Liver (tissue), 9 donors: ENCODE results near the gene AP4S1. TPM values are rescaled to one million over a fixed set of nuclear protein-coding genes. Genes with fewer than 3 reads are reported as not detected.

Experiments
- DNase-seq: peaks from one replicate; pipeline ENCODE4 v3.0.0-alpha.2; 2017; ENCODE audit warnings: low spot score
- H3K27ac ChIP-seq, 2 donors: one replicate each; pipeline ENCODE4 v1.7.0; 2013; ENCODE audit warnings: inconsistent platforms in 2 of 2, low read length in 2 of 2, control low read depth in 1 of 2, low read depth in 1 of 2, mild to moderate bottlenecking in 1 of 2
- H3K27me3 ChIP-seq, 4 donors: one replicate each; pipeline versions ENCODE4 v1.6.1 to v1.7.0; 2013; ENCODE audit warnings: low read length in 3 of 4, inconsistent platforms in 1 of 4, mild to moderate bottlenecking in 1 of 4, moderate library complexity in 1 of 4; ENCODE audit not compliant: control insufficient read depth in 4 of 4, insufficient read depth in 4 of 4
- H3K36me3 ChIP-seq, 4 donors: one replicate each; pipeline versions ENCODE4 v1.6.1 to v1.7.0; 2013; ENCODE audit warnings: low read length in 3 of 4, mild to moderate bottlenecking in 3 of 4, low read depth in 1 of 4, moderate library complexity in 1 of 4; ENCODE audit not compliant: control insufficient read depth in 4 of 4, insufficient read depth in 3 of 4
- H3K4me1 ChIP-seq, 4 donors: one replicate each; pipeline versions ENCODE4 v1.6.1 to v1.7.0; 2013; ENCODE audit warnings: low read length in 3 of 4, mild to moderate bottlenecking in 3 of 4, moderate library complexity in 1 of 4; ENCODE audit not compliant: control insufficient read depth in 4 of 4, insufficient read depth in 4 of 4
- H3K4me3 ChIP-seq, 3 donors: one replicate each; pipeline versions ENCODE4 v1.6.1 to v1.7.0; 2013; ENCODE audit warnings: low read length in 3 of 3, control low read depth in 1 of 3, low read depth in 1 of 3, mild to moderate bottlenecking in 1 of 3
- H3K9ac ChIP-seq, 2 donors: one replicate each; pipeline ENCODE4 v1.7.0; 2013; ENCODE audit warnings: low read length in 2 of 2, mild to moderate bottlenecking in 2 of 2, moderate library complexity in 2 of 2, control low read depth in 1 of 2, low read depth in 1 of 2
- H3K9me3 ChIP-seq, 4 donors: one replicate each; pipeline versions ENCODE4 v1.6.1 to v1.7.0; 2013; ENCODE audit warnings: low read length in 3 of 4; ENCODE audit not compliant: control insufficient read depth in 4 of 4
- CTCF ChIP-seq: fragments of 150-350 bp; IDR thresholded peaks from 2 replicates; pipeline ENCODE4 v1.5.1; 2017; ENCODE audit warnings: improper control_type of control experiment, low read depth, low read length; ENCODE audit not compliant: missing input control
- EGR1 ChIP-seq, 2 donors: IDR thresholded peaks; 2 replicates each; pipeline ENCODE4 v1.6.1; 2016 to 2018; ENCODE audit warnings: antibody characterized with exemption in 2 of 2, low read depth in 2 of 2
- GABPA ChIP-seq, 2 donors: IDR thresholded peaks in 1 of 2; conservative IDR thresholded peaks in 1 of 2; 2 replicates each; pipeline ENCODE4 v1.6.1; 2016; ENCODE audit warnings: antibody characterized with exemption in 2 of 2, mild to moderate bottlenecking in 1 of 2, moderate library complexity in 1 of 2
- HNF4A ChIP-seq, 2 donors: conservative IDR thresholded peaks; 2 replicates each; pipeline ENCODE4 v1.6.1; 2016; ENCODE audit warnings: antibody characterized with exemption in 2 of 2, mild to moderate bottlenecking in 2 of 2
- HNF4G ChIP-seq: IDR thresholded peaks from 2 replicates; pipeline ENCODE4 v1.6.1; 2016; ENCODE audit warnings: antibody characterized with exemption
- MAX ChIP-seq: IDR thresholded peaks from 2 replicates; pipeline ENCODE4 v1.6.1; 2016; ENCODE audit warnings: antibody characterized with exemption
- RAD21 ChIP-seq, 2 donors: IDR thresholded peaks; 2 replicates each; pipeline ENCODE4 v1.6.1; 2016; ENCODE audit warnings: antibody characterized with exemption in 2 of 2, mild to moderate bottlenecking in 2 of 2
- REST ChIP-seq: IDR thresholded peaks from 2 replicates; pipeline ENCODE4 v1.6.1; 2016; ENCODE audit warnings: antibody characterized with exemption, mild to moderate bottlenecking
- RXRA ChIP-seq, 2 donors: IDR thresholded peaks; 2 replicates each; pipeline ENCODE4 v1.6.1; 2017 to 2018; ENCODE audit warnings: antibody characterized with exemption in 2 of 2, mild to moderate bottlenecking in 1 of 2
- YY1 ChIP-seq: IDR thresholded peaks from 2 replicates; pipeline ENCODE4 v1.6.1; 2016; ENCODE audit warnings: antibody characterized with exemption, mild to moderate bottlenecking
- ZBTB33 ChIP-seq: IDR thresholded peaks from 2 replicates; pipeline ENCODE4 v1.6.1; 2016; ENCODE audit warnings: antibody characterized with exemption
- WGBS: extraction: QIAGEN DNeasy Blood & Tissue Kit; methylation state at CpG from one replicate; pipeline ENCODE4 v1.1.7; 2013; 5-methylcytosine and 5-hydroxymethylcytosine counted together
- polyA plus RNA-seq, 2 donors: library from polyadenylated mRNA; stranded (reverse) in 1 of 2; unstranded in 1 of 2; fragments of 200-250 nt in 1 of 2; fragments of >200 nt in 1 of 2; fragmentation: Nextera tagmentation in 1 of 2; extraction: Ambion mirVana in 1 of 2; gene quantifications; one replicate each; pipeline versions ENCODE4 v1.2.1 to v1.2.3, GENCODE V29; 2013 to 2015
- total RNA-seq, 2 donors: library from RNA; depleted of rRNA; stranded (reverse); fragments of >200 nt; gene quantifications; one replicate each; pipeline ENCODE4 v1.2.3, GENCODE V29; 2014
- donor health status: healthy.
- donor health status: healthy.
- donor health status: healthy.
- donor health status: healthy.
- donor health status: healthy.

AP4S1 gene
- total and polyA plus RNA-seq, 4 donors, result 1.3 to 4.3 (median 1.7) TPM

GRCh38 chr14:31109257-31109656 lies 83.8 kb downstream of the AP4S1 start (continued):
- no peak for TF ChIP-seq HNF4G
- no peak for TF ChIP-seq GABPA (IDR thresholded peaks at IDR 0.05 in 1 of 2, conservative IDR thresholded peaks at IDR 0.05 in 1 of 2)
- TF ChIP-seq RAD21 (IDR thresholded peaks at IDR 0.05), result no peak
- TF ChIP-seq YY1, result no peak
- no peak for TF ChIP-seq CTCF

GRCh38 chr14:31110872-31111271 lies 85.4 kb downstream of the AP4S1 start:
- H3K4me3 ChIP-seq, result no peak overlapping the region
- TF ChIP-seq CTCF (no peak), RXRA (IDR thresholded peaks at IDR 0.05) (no peak), REST (no peak), GABPA (IDR thresholded peaks at IDR 0.05 in 1 of 2, conservative IDR thresholded peaks at IDR 0.05 in 1 of 2) (no peak), MAX (no peak), HNF4G (no peak), HNF4A (conservative IDR thresholded peaks at IDR 0.05) (no peak), EGR1 (IDR thresholded peaks at IDR 0.05; ENCODE audit: low read depth in 2 of 2) (no peak), ZBTB33 (no peak)
- peaks cover 21 to 93% (median 80%) of the 10 kb centered on the region in 4 donors for H3K36me3 ChIP-seq
- H3K27ac ChIP-seq, result no peak overlapping the region
- no peaks in the 10 kb centered on the region for H3K4me1 ChIP-seq
- no peaks in the 10 kb centered on the region for H3K9me3 ChIP-seq
- H3K27me3 ChIP-seq, result no peaks in the 10 kb centered on the region
- WGBS, result 93% methylated on average over 2 of the region's 2 CpGs
- no peak for DNase-seq
- H3K9ac ChIP-seq, result no peak overlapping the region
